Activated CD8-positive, alpha-beta memory T cell treated with anti-CD3 and anti-CD28 coated beads, Interleukin-2, amount 50 U/mL, for 1 hour (primary cell): ENCODE results near the gene CDKN2AIPNL.
"Not testable (repeated sequence)": the region's sequence is repeated elsewhere in the genome, so short reads cannot be mapped to it uniquely, and the experiment has no call there.

ENCODE experiments used
- DNase-seq: peaks from one replicate; pipeline ENCODE4 v3.0.0-alpha.2; 2020; ENCODE audit errors: extremely low read depth

Gene CDKN2AIPNL

GRCh38 chr5:134398609-134399155 is 13.0 kb downstream of the CDKN2AIPNL start:
- DNase-seq: no peak

- DNase-seq: no peak
Observed at GRCh38 chr5:134397196-134397595, 14.5 kb downstream of the CDKN2AIPNL start.

DNA sequence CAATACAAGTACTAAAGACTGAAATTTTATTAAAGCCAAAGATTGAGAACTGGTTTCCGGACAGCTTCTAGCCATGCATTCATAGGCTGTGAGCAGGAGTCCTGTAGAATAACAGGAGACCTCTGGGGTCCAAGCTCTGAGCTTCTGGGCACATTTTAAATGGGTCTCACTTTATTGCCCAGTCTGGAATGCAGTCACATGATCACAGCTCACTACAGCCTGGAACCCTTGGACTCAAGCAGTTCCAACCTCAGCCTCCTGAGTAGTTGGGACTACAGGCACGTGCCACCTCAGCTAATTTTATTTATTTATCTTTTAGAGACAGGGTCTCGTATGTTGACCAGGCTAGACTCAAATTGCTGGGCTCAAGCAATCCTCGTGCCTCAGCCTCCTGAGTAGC is 15.4 kb downstream of the CDKN2AIPNL start:
- no peak for DNase-seq

DNA sequence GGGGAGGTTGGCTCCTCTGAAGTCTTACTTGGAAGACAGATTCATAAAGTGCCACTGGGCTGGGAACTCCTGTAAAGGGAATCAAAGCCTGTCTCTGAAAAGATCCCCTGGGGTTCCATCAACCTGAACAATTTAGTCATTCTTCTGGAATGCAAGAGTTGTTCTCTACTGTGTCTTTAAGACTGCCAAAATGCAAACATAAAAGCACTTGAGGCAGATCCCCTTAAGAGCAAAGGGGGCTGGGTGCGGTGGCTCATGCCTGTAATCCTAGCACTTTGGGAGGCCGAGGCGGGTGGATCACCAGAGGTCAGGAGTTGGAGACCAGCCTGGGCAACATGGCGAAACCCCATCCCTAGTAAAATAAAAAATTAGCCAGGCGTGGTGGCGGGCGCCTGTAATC is 16.7 kb downstream of the CDKN2AIPNL start:
- DNase-seq: no peak

DNA sequence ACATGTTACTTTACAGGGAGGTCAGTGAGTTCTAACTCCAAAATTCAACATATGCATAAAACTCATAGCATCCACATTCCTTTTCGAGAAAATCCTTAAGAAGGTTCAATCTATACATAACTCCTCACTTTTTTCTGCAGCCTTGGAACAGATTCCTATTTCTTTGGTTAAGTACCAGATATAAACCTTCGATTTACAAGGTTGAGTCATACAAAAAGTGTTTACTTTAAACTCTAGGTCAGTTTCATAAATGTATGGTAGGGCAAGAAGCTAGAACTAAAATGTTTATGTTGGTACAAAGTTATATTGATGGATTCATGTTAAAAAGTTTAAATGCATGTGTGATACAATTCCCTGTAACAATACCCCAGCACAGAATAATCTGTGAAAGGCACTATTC is 19.4 kb downstream of the CDKN2AIPNL start:
- DNase-seq: no peak

DNA sequence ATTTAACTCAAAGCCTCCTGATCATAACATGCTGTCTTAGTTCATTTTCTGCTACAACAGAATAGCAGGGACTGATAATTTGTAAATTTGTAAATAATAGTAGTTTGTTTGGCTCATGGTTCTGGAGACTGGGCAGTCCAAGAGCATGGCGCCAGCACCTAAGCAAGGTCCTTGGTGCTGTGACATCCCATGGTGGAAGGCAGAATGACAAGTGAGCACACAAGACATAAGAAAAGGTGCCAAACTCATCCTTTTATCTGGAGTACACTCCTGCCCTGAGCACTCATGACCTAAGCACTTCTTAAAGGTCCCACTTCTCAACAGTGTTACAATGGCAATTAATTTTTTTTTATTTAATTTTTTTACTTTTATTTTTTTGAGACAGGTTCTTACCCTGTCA is 24.2 kb downstream of the CDKN2AIPNL start:
- DNase-seq: no peak

DNA sequence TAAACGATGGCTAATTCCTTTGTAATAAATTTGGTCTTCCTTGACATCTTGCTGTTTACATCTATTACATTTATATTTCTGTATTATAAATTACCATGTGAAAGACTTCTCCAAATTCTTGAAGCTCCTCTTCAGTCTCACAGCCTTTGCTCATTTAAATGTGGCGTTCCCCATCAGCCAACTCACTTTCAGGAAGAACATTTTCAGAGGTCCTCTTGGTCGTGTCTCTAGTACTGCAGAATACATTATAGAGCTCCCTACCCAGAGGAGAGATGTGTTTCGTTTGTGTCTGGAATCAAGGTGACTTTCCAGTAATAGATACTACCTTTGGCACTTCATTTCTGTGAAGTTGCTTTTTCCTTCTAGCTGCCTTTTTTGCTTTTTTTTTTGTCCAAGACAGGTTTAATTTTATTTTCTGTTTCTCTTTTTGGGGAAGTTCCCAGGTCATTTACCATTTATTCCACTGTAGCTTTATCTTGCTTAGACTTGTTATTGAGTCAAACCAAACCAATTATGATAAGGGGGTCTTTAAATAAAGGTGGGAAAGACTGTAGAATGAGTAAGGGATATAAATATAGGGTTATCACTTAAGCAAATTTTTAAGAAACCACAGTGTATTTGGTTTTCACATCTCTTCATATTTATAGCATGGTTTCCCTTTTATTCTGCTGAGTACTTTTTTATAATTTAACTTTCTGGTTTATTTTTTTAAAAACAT is 27.5 kb downstream of the CDKN2AIPNL start:
- DNase-seq: no peak

GRCh38 chr5:134382204-134382603 is 29.5 kb downstream of the CDKN2AIPNL start:
- not testable (repeated sequence) for DNase-seq

GRCh38 chr5:134380346-134380745 is 31.3 kb downstream of the CDKN2AIPNL start:
- DNase-seq: no peak

DNA sequence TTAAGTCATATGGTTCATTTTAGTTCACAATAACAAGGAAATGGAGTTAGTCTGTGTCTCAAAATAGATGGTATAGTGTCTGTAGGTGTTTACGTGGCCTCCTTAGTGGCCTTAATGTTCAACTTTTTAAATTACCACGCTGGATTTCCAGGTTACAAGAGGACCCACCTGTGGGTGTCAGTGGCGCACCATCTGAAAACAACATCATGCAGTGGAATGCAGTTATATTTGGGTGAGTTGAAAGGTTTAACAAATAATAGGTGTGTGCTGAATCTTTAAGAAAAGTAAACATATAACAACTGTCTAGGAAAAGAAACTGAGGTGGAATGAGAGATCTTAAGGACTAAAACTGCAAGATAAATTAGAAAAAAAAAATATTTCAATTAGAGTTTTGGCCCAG is 37.4 kb downstream of the CDKN2AIPNL start:
- DNase-seq: no peak

- not testable (repeated sequence) for DNase-seq
Observed at GRCh38 chr5:134373633-134374032, 38.0 kb downstream of the CDKN2AIPNL start.

DNA sequence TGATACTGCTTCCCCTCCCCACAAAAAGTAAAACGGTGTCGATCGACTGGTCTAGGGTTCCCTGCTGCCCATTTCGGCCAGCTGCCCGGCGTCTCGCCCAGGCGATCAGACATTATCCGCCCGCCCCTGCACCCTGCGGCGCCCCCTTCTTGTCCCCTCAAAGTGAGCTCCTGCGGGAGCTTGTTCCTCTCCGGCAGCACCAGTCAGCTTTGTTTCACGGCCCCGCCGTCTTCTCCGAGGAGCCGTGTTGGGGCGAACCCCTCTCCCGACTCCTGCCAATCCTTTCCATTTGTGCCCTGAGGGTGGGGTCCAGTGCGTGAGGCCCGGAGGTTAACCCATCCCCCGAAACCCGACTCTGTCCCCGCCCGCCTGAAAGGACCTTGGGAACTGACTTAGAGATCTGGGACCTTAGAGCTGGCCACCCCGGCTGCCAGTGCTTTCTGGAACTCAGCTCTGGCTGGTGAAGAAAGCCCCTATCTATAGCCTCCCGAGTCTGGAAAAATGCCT is 39.8 kb downstream of the CDKN2AIPNL start:
- DNase-seq: no peak

- peak; percentile 97 for DNase-seq
Observed at GRCh38 chr5:134370871-134371833, 40.5 kb downstream of the CDKN2AIPNL start, which contains the start of gene UBE2B. Gene UBE2B (plus strand): TSS chr5:134371569. CDS start chr5:134371596, 27 bp downstream.

- no peak for DNase-seq
Observed at GRCh38 chr5:134370311-134370870, 41.3 kb downstream of the CDKN2AIPNL start.

GRCh38 chr5:134365604-134366003 is 46.1 kb downstream of the CDKN2AIPNL start:
- DNase-seq: no peak

GRCh38 chr5:134355681-134356080 is 56.0 kb downstream of the CDKN2AIPNL start:
- DNase-seq: no peak
